CD4-positive, alpha-beta T cell treated with Interleukin-1 beta for 1 hour (primary cell): ENCODE measurements around the gene KCTD5.

Experiments
- DNase-seq, 2 donors: peaks; one replicate each; pipeline ENCODE4 v3.0.0-alpha.2; 2020 to 2022

KCTD5 gene

GRCh38 chr16:2698103-2698870, 16.0 kb downstream of the KCTD5 start:
- DNase-seq, result no peak

DNA sequence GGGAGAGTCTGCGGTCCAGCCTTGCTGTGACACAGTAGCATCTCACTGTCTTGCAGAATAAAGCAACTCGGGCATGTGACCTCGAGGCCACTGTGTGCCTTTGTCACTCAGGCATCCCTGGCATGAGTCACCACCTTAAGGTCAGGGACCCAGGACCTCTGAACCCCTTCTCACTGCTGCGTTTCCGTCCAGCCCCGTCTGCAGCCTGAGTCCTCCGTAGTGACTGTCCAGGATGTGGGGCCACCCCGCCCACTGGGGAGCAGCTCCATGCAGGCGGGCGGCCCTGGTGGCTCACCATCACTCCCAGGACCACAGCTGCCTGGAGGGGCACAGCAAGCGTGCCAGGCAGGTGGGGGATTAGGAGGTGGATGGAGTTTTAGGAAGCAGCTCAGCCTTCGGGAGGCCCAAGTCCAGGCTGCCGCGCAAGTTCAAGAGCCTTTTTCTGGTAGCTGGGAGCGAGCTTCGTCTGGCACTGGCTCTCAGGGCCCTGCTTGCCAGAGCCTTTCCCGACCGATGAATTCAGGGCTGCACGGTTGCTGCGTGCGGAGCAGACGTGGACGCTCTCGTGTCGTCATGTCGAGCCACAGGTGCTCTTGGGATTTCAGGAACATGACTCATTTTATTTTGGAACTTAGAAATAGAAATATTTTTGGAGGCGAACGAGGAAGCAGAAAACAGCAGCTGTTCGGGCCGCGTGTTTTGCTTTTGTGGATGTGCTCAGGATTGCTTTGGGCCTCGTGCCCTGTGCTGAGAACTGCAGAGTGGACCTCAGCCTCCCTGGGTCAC, 16.8 kb downstream of the KCTD5 start:
- no peak for DNase-seq

DNA sequence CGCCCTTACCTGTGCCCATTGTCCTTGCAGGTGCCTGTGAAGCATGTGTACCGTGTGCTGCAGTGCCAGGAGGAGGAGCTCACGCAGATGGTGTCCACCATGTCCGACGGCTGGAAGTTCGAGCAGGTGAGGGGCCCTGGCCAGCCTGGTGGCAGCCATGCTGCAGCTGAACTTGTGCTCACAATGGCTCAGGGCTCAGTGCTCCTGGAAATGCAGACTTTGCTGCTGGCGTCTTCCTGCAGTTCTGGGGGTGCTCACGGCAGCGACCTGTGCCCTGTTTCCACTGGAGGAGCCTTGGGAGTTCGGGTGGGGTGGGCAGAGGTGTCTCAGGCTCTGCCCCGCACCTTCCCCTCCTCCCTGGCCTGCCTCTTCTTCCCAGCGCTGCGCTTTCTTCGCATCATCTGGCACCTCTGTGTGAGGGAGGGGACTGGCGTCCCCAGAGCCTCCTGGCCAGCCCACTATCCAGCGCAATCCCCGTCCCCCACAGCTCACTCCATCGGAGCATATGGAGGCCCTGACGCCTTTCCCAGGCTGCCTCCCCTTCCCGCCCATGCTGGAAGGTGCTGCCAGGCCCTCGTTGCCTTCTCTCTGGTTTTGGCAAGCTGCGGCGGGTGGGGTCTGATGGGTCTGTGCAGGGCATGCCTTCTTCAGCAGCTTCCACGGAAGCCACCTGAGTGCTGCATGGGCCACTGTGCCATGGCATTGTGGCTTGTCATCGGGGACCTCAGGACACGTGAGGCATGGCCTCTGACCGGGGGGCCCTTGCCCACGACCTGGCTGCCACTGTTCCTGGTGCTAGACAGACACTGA, 17.7 kb downstream of the KCTD5 start:
- no peak for DNase-seq

GRCh38 chr16:2700786-2701185, 18.5 kb downstream of the KCTD5 start:
- DNase-seq, result no peak

DNA sequence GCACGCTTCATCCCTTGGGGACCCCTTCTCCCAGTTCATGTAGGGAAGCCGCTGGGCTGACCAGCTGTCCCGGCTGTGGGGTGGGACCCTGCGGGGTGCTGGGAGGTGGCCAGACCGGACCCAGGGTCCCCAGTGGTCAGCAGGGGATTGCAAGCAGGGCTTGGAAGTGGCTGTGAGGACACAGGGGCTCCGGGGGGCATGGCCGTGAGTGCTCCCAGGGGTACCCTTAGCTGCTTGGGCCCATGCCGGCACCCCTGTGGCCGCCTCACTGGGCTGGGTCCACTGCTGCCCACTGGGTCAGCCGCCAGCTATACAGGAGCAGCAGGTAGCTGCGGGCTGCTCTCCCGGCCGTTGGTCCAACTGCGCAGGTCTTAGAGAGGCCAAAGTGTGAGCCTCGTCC, 18.9 kb downstream of the KCTD5 start:
- no peak for DNase-seq

GRCh38 chr16:2701713-2702437, 19.6 kb downstream of the KCTD5 start:
- no peak for DNase-seq

DNA sequence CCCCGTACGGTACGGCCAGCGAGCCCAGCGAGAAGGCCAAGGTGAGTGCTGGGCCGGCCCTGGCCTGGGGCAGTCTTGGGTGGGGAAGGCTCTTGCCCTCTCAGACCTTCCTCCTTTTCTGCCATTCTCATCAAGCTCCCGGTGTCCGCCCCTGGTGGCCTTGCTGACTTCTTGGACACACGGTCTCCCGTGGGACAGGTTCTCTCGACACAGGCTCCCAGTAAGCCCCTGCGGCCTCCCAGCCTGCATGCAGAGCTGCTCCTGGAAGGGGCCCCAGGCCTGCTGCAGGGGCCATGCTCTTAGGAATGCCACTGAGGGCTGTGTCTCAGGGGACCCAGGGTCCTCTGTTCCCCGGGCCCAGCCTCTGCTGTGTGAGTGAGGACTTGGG, 20.1 kb downstream of the KCTD5 start:
- no peak for DNase-seq

- DNase-seq, result no peak
These were observed 20.8 kb downstream of the KCTD5 start for GRCh38 chr16:2702871-2703745.

DNA sequence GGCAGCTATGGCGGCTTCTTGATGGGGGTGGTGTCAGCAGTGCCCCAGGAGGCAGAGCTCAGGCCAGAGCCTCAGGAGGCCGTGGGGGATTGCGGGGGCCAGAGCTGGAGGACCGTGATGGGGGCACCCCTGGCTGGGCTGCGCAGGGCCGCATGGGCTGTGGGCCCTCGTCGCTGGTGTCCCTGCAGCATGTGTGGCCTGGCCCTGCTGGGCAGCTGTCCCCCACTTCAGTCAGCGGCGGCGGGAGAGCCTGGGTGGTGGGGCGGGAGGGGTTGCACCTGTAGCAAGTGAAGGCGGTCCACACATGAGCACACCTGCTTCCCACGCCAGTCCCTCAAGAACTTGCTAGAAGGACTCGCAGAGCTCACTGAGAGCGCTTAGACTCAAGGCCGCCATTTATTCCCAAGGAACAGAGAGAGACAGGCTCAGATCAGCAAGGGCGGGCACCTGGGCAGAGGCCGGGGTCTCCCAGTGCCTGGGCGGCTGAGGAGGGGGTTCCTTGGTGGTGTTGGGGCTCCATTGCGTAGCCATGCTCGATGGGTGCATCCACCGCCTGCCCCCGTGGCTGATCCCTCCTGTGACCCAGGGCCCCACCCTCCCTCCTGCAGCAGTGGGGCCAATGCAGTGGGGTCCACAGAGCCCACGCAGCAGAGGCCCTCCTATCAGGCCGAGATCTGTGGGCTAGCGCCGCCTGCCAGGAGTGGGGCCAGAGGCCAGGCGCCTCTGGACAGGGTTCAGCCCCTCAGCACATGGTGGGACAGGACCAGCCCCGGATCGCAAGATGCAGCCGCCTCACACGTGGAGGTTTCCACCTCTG, 22.1 kb downstream of the KCTD5 start:
- no peak for DNase-seq

DNA sequence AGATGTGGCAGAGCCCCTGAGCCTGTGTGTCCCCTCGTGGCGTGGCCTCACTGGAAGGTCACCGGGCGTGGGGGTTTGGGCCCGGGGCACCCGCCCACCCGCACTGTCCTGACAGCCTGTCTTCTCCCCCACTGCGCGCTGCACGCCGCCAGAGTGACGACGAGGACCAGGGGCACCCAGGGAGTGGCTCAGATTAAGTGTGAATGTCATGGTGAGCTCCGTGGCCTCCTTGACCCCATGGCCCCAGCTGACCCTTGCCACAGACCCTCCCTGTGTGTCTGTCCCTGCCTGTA, 22.6 kb downstream of the KCTD5 start:
- no peak for DNase-seq

DNA sequence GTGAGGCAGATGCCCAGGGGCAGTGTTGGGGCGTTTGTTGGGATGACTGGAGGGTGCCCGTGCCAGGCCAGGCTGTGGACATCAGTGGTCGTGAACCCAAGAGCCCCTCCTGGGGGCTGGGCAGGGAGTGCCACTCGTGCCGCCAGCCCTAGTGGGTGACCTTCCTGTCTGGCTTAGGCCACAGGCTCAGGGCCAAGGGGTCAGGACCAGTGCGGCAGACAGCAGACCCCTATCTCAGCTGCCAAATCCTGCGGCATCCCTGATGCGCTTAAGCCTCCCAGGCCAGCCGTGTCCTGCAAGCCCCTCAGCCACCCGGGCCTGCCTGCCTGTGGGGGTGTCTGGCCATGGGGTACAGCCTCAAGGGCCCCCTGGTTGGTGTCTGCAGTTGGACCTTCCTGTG, 23.0 kb downstream of the KCTD5 start:
- DNase-seq, result no peak

DNA sequence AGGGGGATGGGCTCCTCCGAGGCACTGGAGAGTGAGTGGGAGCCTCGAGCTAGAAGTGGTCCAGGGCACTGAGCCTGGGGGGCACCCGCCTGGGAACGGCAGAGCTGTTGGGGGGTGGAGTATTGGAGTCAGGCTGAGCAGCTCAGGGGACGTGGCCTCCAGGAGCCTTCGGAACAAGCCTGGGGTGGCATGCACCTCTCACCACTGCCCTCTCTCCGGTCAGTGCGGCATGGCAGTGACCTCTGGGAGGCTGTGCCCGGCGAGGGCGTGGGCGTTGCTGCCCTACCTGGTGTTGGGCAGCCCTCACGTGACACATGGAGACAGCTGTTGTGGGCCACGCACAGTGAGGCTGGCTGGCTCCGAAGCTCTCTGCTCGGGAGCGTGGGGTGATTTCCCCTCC, 23.8 kb downstream of the KCTD5 start:
- no peak for DNase-seq

- DNase-seq, result no peak
These were observed 24.4 kb downstream of the KCTD5 start for GRCh38 chr16:2706611-2707311.

GRCh38 chr16:2707368-2708289, 25.3 kb downstream of the KCTD5 start:
- DNase-seq, result no peak

DNA sequence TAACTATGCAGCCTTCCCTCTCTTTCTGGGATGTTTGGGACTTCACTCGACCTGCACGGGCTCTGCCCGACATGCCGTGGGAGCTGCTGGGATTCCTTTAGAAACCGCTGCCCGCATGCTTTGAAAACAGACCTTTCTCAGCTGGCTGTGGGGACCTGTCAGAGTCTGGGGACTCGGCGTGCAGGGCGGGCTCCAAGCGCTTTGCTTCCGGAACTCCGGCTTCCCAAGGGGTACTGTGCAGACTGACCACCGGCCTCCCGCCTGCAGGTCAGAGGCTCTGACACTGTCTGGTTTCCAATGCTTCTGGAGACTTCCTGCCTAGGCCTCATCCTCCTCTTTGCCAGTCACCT, 25.9 kb downstream of the KCTD5 start:
- no peak for DNase-seq

- no peak for DNase-seq
These were observed 26.7 kb downstream of the KCTD5 start for GRCh38 chr16:2708955-2709587.

DNA sequence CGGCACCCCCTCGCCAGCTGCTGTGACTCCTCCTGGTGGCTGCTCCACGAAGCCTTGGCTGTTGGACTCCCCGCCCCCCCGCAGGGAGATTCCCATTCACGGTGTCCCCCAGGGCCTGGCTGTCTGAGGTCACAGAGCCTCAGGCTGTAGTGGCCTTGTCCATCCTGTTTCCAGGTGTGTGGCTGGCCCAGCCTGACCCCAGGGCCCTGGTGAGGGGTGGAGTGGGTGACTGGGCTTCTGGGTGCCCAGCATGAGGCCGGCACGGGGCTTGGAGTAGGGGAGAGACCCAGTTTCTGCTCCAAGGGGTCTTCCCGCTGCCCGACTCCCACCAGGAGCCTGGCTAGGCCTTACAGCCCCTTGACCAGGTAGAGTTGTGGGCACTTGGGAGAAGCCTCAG, 27.3 kb downstream of the KCTD5 start:
- no peak for DNase-seq

DNA sequence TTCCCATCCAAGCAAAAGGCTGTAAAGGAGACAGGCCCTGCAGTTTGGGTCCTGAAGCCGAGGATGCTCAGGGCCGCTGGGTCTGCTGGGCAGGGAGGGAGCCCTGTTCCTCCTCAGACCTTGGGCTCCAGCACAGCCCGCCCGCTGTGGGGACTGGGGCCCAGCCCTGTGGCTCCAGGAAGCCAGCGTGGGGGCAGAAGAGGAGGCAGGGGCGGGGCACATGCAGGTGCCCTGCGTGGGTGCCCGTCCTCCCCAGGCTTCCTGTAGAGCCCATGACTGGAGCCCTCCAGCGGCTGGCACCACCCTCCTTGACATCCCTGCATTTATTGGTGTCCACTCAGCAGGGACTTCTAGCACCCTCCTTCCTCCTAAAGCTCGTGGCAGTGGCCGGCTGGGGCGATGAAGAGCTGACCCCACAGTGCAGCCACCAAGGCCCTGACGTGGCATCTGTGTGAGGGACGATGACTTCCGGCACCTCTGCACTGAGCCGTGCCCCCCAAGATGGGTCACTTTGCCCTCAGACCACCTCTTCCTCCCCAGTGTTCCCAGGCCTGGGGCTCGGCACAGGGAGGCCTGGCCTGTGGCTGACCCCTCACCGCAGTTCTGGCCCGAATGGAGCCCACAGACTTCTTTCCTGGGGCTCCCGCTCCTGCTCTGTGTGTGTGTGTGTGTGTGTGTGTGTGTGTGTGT, 27.8 kb downstream of the KCTD5 start:
- no peak for DNase-seq
